Stimulated activated CD4-positive, alpha-beta T cell treated with anti-CD3 and anti-CD28 coated beads, Interleukin-4, amount 100 ng/mL, for 1 hour (primary cell): ENCODE results near the gene HDDC2.

Source experiments
- DNase-seq: peaks from one replicate; pipeline ENCODE4 v3.0.0-alpha.2; 2020

The HDDC2 gene

GRCh38 chr6:125232466-125232865 lies 69.3 kb downstream of the HDDC2 start:
- DNase-seq, result no peak

DNA sequence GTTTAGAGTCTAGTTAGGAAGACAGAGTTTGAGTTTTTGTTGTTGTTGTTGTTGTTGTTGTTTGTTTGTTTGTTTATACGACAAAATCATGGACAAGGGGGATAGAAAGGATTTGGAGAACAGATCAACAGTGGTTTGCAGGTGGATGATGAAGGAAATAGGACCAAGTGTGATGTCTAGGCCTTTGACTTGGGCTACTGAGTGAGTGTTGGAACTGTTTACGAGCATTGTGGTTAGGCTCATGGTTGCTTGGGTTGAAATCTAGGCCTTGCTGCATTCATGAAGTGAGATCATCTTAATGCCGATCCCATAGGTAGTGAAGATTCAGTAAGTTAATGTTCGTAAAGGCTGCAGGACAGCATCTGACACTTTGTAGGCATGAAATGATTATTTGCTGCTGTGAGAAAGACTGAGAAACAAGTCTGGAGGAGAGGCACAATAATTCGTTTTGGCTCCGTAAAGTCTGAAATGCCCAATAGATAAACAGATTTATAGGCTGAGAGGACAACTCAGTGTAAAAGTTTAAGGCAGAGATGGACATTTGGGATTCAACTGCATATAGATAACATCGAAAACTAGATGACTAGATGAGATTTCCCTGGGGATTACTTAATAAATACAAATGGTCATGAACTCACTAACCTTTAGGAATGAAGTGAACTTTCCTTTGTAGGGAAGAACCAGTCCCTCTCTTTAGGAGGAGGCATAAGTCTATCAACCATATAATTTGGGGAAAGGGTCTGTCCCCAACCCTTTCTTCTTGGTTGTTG lies 70.0 kb downstream of the HDDC2 start:
- DNase-seq, result no peak

DNA sequence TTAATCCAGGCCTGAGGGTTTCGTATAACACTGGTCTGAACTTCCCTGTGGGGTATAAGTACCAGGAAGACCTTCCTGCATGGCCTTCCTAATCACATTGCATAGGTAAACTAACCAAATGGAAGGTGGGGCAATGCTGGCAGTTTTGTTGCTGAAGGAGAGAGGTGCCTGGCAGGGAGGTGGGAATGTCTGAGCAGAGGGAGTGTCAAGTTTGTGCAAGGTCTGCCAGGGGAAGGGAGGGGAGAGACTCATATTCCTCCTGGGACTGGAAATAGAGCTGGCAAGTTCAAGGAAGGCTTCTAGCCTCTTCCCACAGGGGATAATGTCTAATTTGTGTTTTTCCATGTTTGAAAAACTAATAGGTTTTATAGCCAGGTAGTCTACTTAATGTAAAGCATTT lies 70.6 kb downstream of the HDDC2 start:
- DNase-seq, result no peak

DNA sequence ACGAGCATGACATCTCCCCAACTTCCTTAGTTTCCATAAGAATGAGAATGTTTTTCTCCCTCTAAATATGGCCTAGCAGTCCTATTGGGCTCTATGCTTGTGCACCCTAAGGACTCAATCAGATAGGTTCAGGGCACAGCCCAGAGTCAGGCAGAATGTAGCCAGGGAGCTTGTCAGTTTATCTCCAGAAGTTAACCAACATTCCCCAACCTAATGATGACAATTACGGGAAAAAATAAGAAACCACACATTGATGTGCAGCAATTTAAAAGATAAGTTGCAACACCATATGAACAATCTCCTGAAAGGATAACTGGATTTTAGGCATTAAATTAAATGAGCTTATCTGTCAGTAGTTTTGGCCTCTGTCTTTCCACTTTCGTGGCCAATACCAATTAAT lies 71.1 kb downstream of the HDDC2 start:
- no peak for DNase-seq

DNA sequence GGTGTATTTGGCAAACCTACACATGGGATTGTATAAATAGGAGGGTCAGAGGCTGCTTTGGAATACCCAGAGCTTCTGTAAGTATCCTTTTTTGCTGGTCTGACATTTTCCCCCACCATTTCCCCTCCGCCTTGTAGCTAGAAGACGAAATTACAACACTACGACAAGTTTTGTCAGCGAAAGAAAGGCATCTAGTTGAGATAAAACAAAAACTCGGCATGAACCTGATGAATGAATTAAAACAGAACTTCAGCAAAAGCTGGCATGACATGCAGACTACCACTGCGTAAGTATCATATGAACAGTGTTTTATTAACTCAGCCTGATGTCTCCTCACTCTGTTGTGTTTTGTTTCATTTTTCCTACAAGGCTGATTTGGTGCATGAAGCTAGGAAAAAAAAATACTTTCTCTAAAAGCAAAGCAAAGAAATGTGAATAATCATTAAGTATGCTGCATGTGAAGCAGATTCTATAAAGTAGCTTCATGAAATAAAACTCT lies 72.7 kb downstream of the HDDC2 start:
- no peak for DNase-seq

DNA sequence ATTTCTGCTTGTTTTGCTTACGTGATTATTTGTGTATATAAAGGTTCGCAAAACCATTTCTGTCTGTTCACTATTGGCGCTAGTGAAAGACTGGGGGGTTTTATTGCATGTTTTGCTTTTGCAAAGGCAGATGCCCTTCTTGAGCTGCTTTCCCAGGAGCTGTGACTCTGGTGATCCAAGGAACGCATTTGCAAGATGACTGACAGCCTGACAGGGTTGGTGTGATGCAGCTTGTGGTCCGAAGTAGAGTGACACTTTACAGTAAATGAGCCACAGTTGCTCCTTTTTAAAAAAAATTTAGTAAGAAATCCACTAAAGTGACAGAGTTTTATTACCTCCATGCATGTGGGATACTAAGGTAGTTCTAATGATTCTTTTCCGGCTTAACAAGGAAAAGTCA lies 74.5 kb downstream of the HDDC2 start:
- DNase-seq, result no peak
